GM12891 (cell line): ENCODE results near the gene TP73.

Source experiments
- PAX5 ChIP-seq: IDR thresholded peaks from 2 replicates; pipeline ENCODE4 v1.6.1; 2011; ENCODE audit warnings: low read length, moderate library complexity, mild to moderate bottlenecking; ENCODE audit not compliant: insufficient read depth, severe bottlenecking
- POLR2A ChIP-seq: IDR thresholded peaks from 2 replicates; pipeline ENCODE4 v1.6.1; 2011; ENCODE audit warnings: low read depth, low read length, control low read depth
- POLR2AphosphoS5 ChIP-seq: IDR thresholded peaks from 2 replicates; pipeline ENCODE4 v1.6.1; 2011; ENCODE audit warnings: low read depth, low read length, control low read depth

DNA sequence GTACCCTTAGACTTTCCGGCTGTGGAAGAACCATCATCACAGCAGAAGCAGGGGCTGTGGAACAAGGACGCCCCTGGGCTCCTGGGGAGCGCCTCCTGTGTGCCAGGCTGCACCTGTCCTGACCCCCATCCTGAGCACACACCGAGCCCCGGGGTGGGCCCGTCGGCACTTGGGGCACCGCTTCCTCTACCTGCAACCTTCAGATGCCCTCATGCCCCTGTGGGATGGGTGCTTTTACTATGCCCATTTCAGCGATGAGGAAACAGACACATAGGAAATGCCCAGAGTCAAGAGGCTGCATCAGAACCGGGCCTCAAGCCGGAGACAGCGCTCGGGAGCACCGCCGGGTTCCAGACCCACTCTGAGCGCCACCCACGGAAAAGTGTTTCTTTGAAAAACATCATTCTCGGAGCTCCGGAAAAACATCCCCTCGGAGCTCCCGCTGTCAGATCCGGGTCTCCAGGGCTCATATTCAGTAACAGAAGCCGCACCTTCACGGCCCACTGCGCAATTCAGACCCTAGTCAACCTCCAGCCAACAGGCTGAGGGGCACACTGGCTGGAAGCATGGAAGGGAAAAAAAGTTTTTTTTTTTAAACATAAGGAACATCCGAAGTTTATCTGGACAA lies 19.5 kb upstream of the TP73 start:
- TF ChIP-seq POLR2AphosphoS5 (no peak), POLR2A (no peak), PAX5 (no peak)
